ENCODE results near the gene SLC35E3.
"Not testable (repeated sequence)": the region's sequence is repeated elsewhere in the genome, so short reads cannot be mapped to it uniquely, and the experiment has no call there.

SLC35E3 gene

GRCh38 chr12:68798882-68799234 lies 52.9 kb downstream of the SLC35E3 start:
- no peak for DNase-seq

- DNase-seq, result no peak
These were observed 54.3 kb downstream of the SLC35E3 start for GRCh38 chr12:68800294-68800693.

DNA sequence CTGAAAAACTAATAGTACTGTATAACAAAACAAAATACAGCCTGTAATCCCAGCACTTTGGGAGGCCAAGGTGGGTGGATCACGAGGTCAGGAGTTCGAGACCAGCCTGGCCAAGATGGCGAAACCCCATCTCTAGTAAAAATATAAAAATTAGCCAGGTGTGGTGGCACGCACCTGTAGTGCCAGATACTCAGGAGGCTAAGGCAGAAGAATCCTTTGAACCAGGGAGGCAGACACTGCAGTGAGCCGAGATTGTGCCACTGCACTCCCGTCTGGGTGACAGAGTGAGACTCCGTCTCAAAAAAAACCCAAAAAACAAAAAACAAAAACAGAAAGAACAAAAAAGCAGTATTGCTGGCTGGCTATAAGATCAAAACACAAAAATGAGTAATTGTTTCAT lies 55.1 kb downstream of the SLC35E3 start:
- DNase-seq, result not testable (repeated sequence)

DNA sequence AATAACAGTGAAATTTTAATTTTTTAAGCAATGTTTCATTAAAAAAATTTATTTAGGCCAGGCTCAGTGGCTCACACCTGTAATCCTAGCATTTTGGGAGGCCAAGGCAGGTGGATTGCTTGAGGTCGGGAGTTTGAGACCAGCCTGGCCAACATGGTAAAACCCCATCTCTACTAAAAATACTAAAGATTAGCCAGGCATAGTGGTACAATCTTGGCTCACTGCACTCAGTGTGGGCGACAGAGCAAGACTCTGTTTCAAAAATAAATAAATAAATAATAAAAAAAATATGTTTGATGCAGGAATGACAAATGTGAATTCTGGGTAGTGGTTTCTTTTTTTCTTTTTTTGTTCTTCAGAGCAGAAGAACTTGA lies 56.4 kb downstream of the SLC35E3 start:
- not testable (repeated sequence) for DNase-seq

GRCh38 chr12:68802911-68803651 lies 57.1 kb downstream of the SLC35E3 start:
- not testable (repeated sequence) for DNase-seq

GRCh38 chr12:68803948-68804656 lies 58.1 kb downstream of the SLC35E3 start:
- DNase-seq, result no peak

DNA sequence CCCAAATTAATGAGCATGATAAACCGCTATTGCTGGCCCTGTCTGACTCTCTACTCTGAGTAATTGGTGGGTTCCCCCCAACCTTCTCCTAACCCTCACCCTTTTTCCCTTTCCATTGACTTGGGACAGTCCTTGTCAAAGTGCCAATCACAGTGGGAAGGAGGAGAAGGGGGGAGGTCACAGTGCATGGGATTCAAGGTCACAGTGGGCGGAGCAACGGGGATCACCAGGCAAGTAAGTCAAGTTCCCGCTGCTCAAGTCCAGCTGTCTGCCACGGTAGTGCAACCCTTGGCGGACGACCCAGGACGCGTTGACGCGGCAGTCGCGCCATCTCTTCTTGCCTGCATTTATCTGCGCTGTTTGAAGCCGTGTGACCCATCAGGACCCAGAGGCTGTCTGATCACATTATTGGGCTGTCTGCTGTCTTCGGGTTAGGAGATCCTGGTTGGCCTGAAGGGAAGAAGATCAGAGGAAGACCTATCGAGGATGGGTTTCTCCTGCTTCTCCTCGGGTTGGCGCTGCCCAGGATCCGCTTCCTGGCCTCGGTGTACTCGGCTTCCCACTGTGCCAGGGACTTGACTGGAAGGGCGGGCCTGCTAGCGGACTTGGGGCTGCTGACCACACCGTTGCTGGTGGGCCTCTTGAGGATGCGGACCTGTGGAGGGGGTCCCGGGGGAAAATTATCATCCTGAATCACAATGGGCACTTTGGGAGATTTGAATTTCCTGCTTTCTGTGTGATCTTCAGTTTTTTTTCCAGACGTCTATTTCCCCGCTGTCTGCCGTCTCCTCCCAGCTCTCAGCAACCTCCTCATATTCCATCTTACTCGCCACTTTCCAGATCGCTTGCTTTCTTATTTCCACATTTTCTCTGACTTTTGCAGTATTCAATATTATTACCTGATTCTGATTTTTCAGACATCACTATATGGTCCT lies 58.9 kb downstream of the SLC35E3 start:
- no peak for DNase-seq

DNA sequence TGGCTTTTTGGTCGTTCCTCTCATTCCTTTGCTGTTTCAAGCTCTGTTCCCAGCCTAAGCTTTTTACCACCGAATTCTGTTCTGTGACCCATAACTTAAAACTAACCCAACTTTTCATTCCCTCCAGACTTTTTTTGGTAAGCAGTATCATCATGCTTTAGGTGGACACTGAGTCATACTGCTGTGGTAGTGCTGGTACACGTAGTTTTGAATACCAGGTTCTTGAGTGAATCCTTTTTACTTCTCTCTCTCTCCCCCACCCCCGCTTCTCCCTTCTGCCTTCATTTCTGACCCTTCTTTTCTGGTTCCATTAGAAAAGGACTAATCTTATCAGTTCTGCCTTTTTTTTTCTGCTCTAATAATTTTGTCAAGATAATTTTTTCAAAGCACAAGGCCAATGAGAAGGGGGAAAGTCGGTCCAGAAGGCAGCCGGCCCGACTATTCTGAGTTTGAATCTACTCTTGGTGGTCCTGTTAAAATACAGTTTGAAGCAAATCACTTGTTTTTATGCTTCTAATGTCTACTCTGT lies 59.7 kb downstream of the SLC35E3 start:
- DNase-seq, result no peak

- no peak for DNase-seq
These were observed 60.7 kb downstream of the SLC35E3 start for GRCh38 chr12:68806488-68807237.

- not testable (repeated sequence) for DNase-seq
These were observed 61.2 kb downstream of the SLC35E3 start for GRCh38 chr12:68807274-68807575.

DNA sequence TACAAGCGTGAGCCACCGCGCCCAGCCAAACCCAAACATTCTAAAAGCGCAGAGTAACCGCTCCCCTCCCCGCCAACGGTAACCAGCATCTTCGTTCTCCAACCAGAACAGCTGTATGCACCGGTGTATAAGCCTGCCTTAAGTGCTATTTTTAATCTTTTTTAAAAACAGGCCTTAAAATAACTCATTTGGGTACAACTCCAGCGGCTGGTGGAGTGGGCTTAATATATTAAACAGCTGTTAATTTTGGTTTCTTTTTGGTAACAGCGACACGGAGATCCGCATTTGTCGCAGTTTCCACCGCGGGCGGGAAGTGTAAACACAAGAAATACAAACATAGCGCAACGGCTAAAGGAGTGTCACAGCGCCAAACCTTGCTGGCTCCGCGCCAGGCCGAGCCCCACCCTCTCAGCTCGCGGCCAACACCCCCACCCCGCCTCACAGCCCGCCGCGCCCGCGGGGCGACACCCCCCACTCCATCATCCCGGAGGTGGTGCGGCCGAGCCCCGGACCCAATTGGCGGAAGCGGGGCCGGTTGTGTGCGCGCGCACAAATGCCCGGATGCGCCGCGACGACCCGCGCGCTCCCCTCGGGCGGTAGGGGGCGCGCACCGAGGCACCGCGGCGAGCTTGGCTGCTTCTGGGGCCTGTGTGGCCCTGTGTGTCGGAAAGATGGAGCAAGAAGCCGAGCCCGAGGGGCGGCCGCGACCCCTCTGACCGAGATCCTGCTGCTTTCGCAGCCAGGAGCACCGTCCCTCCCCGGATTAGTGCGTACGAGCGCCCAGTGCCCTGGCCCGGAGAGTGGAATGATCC lies 61.8 kb downstream of the SLC35E3 start, which contains the start of gene MDM2:
Gene MDM2, plus strand, starts transcription at position 602 of the 812 bp plus-strand sequence. CDS start 301 bp downstream, outside the sequence.
- peak; percentile 99 for DNase-seq

- DNase-seq, result peak; percentile 90
These were observed 62.6 kb downstream of the SLC35E3 start for GRCh38 chr12:68808388-68809189.

GRCh38 chr12:68809190-68810026 lies 63.4 kb downstream of the SLC35E3 start:
- no peak for DNase-seq

GRCh38 chr12:68810027-68810389 lies 64.0 kb downstream of the SLC35E3 start:
- not testable (repeated sequence) for DNase-seq

DNA sequence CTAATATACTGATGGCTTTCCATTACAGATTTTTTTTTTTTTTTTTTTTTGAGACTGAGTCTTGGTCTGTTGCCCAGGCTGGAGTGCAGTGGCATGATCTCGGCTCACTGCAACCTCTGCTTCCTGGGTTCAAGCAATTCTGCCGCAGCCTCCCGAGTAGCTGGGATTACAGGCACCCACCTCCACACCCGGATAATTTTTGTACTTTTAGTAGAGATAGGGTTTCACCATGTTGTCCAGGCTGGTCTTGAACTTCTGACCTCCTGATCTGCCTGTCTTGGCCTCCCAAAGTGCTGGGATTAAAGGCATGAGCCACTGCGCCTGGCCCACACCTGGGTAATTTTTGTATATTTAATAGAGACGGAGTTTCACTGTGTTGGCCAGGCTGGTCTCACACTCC lies 65.6 kb downstream of the SLC35E3 start:
- DNase-seq, result not testable (repeated sequence)

GRCh38 chr12:68812553-68813241 lies 66.7 kb downstream of the SLC35E3 start:
- no peak for DNase-seq

- DNase-seq, result no peak
These were observed 67.2 kb downstream of the SLC35E3 start for GRCh38 chr12:68813242-68813593.

GRCh38 chr12:68814490-68815231 lies 68.7 kb downstream of the SLC35E3 start:
- DNase-seq, result no peak

Measured in activated CD4-positive, alpha-beta T cell treated with anti-CD3 and anti-CD28 coated beads, Interleukin-10, Interleukin-2, amounts not matched to agents 100 ng/mL and 50 ng/mL, durations not matched to agents 16 hours and 8 hours (primary cell).